ENCODE results near the gene TIMM22.

GRCh38 chr17:979539-980405, 17.2 kb upstream of the TIMM22 start, which contains the start of gene NXN:
- TF ChIP-seq, protein P1, sequence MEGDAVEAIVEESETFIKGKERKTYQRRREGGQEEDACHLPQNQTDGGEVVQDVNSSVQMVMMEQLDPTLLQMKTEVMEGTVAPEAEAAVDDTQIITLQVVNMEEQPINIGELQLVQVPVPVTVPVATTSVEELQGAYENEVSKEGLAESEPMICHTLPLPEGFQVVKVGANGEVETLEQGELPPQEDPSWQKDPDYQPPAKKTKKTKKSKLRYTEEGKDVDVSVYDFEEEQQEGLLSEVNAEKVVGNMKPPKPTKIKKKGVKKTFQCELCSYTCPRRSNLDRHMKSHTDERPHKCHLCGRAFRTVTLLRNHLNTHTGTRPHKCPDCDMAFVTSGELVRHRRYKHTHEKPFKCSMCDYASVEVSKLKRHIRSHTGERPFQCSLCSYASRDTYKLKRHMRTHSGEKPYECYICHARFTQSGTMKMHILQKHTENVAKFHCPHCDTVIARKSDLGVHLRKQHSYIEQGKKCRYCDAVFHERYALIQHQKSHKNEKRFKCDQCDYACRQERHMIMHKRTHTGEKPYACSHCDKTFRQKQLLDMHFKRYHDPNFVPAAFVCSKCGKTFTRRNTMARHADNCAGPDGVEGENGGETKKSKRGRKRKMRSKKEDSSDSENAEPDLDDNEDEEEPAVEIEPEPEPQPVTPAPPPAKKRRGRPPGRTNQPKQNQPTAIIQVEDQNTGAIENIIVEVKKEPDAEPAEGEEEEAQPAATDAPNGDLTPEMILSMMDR (conservative IDR thresholded peaks at IDR 0.05 in 1 of 2, IDR thresholded peaks at IDR 0.05 in 1 of 2; ENCODE audit: extremely low read depth in 1 of 2, insufficient read depth in 1 of 2, low read depth in 1 of 2, low read length in 2 of 2) = peak in 1 of 2 donors; percentile 43
- no peak for TF ChIP-seq EZH2 (IDR thresholded peaks at IDR 0.05; ENCODE audit: borderline replicate concordance, low read length)

Measured in mammary epithelial cell (primary cell).